ENCODE data around the gene MEFV.

Gene MEFV

GRCh38 chr16:3266873-3267537, 10.6 kb upstream of the MEFV start:
- no peak for DNase-seq

GRCh38 chr16:3264137-3265036, 8.0 kb upstream of the MEFV start:
- peak; percentile 98 for DNase-seq

GRCh38 chr16:3262517-3262916, 6.1 kb upstream of the MEFV start:
- no peak for DNase-seq

GRCh38 chr16:3259836-3260235, 3.4 kb upstream of the MEFV start:
- DNase-seq: no peak

- no peak for DNase-seq
Observed at GRCh38 chr16:3256866-3257465, 533 bp upstream of the MEFV start.

GRCh38 chr16:3254309-3254708, 2.1 kb downstream of the MEFV start:
- no peak for DNase-seq

- DNase-seq: no peak
Observed at GRCh38 chr16:3252967-3253366, 3.5 kb downstream of the MEFV start.

GRCh38 chr16:3249451-3249850, 7.0 kb downstream of the MEFV start:
- DNase-seq: no peak

GRCh38 chr16:3249020-3249419, 7.4 kb downstream of the MEFV start:
- no peak for DNase-seq

GRCh38 chr16:3248596-3248995, 7.8 kb downstream of the MEFV start:
- no peak for DNase-seq

- DNase-seq: no peak
Observed at GRCh38 chr16:3246876-3247275, 9.6 kb downstream of the MEFV start.

GRCh38 chr16:3246002-3246401, 10.4 kb downstream of the MEFV start:
- DNase-seq: no peak

GRCh38 chr16:3243882-3244281, 12.6 kb downstream of the MEFV start:
- DNase-seq: no peak

GRCh38 chr16:3242709-3243108, 13.7 kb downstream of the MEFV start:
- DNase-seq: no peak

GRCh38 chr16:3241761-3242160, 14.7 kb downstream of the MEFV start:
- DNase-seq: no peak

- peak; percentile 16 for DNase-seq
Observed at GRCh38 chr16:3235856-3236669, 20.4 kb downstream of the MEFV start.

GRCh38 chr16:3234857-3235561, 21.4 kb downstream of the MEFV start, which contains the start of gene ZNF200:
TSS of gene ZNF200 (minus strand) at chr16:3235158. CDS start at chr16:3233755, 1,403 bp downstream.
- peak; percentile 87 for DNase-seq

- no peak for DNase-seq
Observed at GRCh38 chr16:3234543-3234856, 21.9 kb downstream of the MEFV start.

- DNase-seq: no peak
Observed at GRCh38 chr16:3223913-3224515, 32.4 kb downstream of the MEFV start.

GRCh38 chr16:3220839-3221238, 35.6 kb downstream of the MEFV start:
- no peak for DNase-seq

GRCh38 chr16:3216263-3216640, 40.2 kb downstream of the MEFV start:
- no peak for DNase-seq
